Measurements from ENCODE around the gene AAR2.

Gene AAR2

GRCh38 chr20:36218380-36219064 is 17.8 kb upstream of the AAR2 start:
- DNase-seq = no peak

DNA sequence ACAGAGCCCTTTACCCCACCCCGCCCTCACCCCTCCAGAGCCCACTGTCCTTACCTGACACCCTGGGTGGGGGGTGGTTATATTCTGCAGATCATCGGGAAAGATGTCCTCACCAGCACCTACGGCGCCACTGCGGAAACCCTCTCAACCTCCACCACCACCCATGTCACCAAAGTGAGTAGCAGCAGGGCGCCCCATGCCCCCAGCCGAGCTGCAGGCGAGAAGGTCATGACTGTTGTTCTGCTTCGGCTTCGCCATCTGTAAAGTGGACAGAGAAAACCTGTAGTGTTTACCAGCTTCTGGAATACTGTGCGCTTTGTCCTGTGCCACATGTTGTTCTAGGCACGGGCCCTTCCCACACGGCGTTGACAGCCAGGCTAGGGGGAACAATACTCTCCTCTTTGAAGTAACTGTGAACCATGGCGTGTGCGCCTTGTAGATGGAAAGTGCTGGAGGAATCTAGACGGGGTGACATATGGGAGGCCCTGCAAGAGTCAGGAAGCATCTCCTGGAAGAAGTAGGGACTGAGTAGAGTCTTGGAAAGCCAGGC is 16.5 kb upstream of the AAR2 start:
- no peak for DNase-seq

GRCh38 chr20:36225666-36226065 is 10.6 kb upstream of the AAR2 start:
- DNase-seq = no peak

GRCh38 chr20:36228770-36229169 is 7.5 kb upstream of the AAR2 start:
- no peak for DNase-seq

GRCh38 chr20:36230019-36230418 is 6.3 kb upstream of the AAR2 start:
- no peak for DNase-seq

DNA sequence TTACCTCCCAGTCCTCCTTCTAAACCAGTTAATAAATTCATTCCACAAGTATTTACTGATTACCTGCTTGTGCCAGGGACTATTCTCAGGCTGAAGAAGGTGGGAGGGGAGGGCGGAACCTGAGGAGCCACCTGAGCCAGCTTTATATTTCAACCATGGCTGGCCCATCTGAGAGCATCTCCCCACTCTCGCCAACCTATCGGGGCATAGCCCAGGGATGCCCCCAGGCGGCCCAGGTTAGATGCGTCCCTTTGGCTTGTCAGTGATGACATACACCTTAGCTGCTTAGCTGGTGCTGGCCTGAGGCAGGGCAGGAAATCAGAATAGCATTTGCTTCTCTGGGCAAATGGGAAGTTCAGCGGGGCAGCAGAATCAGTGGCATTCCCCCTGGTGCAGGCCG is 4.9 kb upstream of the AAR2 start:
- DNase-seq = no peak

DNA sequence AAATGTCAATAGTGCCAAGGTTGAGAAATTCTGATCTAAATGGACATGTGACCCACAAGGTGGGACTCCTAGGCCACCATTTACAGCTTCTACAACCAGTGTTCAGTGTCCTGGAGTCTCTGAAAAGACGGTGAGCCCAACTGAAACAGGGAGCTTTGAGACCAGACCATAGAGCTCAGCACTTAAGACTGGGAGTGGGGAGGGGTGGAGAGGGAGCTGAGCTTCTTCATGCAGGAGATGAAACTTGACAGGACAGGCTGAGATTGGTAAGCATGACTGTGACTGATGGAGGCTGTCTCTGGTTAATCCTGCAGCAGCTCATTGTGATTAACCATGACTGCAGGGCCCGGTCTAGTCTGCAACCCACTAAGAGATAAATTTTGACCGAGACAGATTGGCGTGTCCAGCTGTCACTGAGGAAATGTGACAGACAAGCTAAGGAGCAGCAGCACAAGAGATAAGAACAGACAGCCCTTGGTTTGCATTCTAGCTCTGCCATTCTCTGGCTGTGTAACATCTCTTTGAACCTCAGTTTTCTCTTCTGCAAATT is 1.4 kb upstream of the AAR2 start:
- no peak for DNase-seq

DNA sequence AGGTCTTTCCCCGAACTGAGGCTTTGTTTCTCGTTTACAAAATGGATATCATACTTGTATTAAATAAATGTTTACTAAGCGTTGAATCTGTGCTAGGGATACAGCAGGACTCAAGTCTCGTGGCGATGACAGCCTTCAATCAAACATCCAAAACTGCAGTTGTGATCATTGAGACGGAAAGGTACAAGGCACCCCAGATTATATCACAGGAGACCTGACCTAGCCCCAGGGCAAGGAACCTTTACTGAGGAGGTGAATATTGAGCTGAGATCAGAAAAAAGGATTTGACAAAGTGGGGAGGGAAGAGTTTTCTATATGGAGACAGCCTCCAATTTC is 476 bp downstream of the AAR2 start:
- DNase-seq = no peak

GRCh38 chr20:36237477-36237876 is 1.2 kb downstream of the AAR2 start:
- no peak for DNase-seq

GRCh38 chr20:36238153-36238552 is 1.9 kb downstream of the AAR2 start:
- no peak for DNase-seq

- DNase-seq = no peak
These were observed 2.5 kb downstream of the AAR2 start for GRCh38 chr20:36238760-36239159.

GRCh38 chr20:36240076-36240475 is 3.8 kb downstream of the AAR2 start:
- DNase-seq = no peak

DNA sequence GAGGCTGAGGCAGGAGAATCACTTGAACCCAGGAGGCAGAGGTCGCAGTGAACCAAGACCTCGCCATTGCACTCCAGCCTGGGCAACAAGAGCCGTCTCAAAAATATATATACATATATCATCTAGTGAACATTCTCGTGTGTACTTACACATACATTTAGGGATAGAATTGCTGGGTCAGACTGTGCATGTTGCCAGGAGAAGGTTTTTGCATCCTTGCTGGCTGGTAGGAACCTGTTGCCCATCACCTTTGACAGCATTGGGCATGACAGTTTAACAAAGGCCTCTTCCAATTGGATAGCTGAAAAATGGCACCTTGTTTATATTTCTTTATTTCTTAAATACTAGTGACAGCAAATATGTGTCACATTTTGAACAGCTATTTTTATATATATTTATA is 5.4 kb downstream of the AAR2 start:
- no peak for DNase-seq

DNA sequence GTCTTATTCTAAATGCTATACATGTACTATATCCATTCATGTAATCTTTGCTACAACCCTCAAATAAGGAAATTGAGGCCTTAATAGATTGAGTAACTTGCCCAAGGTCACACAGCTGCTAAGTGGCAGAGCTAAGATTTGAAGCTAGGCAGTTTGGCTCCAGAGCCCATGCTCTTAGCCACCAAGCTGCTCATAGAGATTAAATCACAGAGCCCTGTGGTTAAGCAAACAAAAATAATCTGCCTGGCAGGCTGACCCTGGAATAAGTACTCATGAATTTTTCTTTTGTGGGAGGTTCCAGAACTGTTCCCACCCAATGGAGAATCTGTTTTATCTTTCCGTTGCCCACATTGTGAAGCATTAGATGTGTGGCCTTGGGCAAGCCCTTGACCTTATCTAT is 7.4 kb downstream of the AAR2 start:
- DNase-seq = no peak

DNA sequence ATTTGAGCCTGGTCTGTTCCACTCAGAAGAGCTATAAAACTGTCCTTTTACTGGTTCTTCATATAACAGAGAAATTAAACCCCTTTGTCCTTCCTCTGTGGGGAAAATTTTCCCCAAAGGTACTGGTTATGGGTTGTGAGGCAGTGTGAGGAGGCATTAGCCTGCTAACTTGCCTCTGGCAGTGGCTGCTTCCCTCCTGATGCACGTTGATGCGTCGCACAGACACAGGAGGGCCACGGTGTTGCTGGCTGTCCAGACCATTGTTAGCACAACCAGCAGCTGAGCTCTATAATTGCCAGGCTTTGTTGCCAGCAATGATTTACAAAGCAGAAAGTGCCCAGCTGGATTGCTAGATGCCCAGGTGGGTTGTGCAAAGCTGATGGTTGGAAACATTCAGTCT is 10.1 kb downstream of the AAR2 start:
- DNase-seq = no peak

DNA sequence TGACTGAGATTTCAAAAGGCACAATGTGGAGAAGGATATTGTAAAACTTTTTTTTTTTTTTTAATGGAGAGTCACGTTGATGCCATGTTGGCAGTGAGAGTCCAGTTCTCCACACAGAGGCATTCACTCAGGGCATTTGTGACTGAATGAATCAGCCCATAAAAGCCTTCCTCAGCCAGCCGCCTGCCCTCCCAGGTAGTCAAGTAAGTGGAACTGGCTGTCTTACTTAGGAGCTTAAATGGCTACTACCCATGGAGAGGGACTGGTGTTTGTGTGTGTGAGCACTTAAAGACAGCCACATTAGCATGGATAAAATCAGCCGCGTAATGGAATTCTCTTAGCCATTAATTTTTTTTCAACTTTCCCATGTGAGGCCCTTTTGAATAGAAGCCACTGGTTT is 12.6 kb downstream of the AAR2 start:
- no peak for DNase-seq

GRCh38 chr20:36249450-36249849 is 13.2 kb downstream of the AAR2 start:
- DNase-seq = no peak

GRCh38 chr20:36251426-36251825 is 15.1 kb downstream of the AAR2 start:
- no peak for DNase-seq

DNA sequence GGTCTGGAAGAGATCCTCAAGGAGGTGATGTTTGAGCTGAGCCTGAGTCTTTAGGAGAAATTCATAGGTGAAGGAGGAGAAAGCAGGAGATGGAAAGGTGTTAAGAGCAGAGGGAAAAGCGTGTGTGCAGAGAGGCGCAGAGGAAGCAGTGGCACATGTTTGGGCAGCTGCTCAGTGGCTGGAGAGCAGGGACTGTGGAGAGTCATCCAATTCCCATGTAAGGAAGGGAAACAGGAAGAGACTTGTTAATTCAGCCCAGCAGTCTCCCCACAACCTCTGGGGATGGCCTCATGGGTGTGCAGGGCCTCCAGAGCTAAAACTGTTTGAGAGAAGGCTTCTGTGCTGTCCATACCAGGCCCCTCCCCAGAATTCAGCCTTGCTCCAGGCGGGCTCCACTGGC is 16.2 kb downstream of the AAR2 start:
- no peak for DNase-seq

- no peak for DNase-seq
These were observed 16.8 kb downstream of the AAR2 start for GRCh38 chr20:36253036-36253435.

GRCh38 chr20:36254076-36254475 is 17.8 kb downstream of the AAR2 start:
- no peak for DNase-seq

DNA sequence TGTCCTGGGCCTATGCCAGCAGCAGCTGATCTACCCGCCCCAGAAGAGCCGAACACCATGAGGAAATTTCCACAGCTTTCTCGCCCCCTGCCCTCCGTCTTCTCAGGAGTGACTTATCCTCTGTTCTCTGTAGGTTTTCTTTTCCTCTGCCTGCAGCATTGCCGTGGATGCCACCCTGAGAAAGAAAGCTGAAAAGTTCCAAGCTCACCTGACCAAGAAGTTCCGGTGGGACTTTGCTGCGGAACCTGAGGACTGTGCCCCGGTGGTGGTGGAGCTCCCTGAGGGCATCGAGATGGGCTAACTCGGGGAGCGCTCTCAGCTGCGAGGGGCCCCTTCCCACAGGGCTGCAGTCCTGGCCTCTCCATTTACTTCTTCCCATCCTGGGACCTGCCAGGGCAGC is 19.2 kb downstream of the AAR2 start:
- no peak for DNase-seq

DNA sequence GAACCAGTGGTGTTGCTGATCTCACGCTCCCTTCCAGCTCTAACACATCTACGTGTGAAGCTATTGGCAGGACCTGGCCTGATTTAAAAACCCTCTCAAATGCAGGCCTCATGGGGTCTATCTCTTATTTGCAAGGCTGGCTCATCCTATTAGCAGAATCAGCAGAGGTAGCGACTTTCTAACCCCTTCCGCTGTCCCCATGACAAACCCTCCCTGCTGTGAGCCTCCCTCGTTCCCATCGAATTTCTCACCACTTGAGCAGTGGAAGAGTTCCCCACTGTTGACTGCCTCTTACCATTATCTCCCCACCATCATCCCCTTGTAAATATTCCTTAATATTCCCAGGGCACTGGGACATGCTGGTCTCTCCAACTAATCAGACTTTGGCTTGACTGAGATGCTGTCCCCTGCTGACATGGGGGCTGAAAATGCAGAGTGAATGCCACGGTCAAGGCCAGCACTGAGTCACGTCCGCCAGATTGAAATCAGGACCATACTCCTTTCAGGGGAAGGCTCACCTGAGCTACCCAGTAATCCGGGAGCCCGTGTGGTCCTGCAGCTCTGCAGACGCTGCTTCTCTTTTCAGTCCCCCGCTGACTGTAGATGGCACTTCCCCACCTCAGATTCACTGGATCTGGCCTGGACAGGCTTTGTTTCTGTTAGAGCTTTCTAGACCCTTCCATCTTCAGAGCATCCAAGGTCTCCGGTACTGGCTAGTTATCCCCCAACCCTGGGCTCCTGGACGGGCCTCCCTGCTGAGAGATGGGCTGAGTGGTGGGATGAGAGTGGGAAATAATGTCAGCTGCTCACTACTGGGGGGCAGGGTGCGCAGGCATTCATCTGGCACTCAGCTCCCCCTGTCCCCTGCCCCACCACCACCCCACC is 23.1 kb downstream of the AAR2 start:
- DNase-seq = no peak

GRCh38 chr20:36260316-36260715 is 24.0 kb downstream of the AAR2 start:
- no peak for DNase-seq
